H1 (cell line): Measurements from ENCODE around the gene POU6F2. TPM values are rescaled to one million over a fixed set of nuclear protein-coding genes. Genes with fewer than 3 reads are reported as not detected.

Experiments used
- CTCF ChIA-PET: fragments of 300-600 bp; sonication (Branson Sonifier 250); formaldehyde crosslinking; loops from one replicate; lab custom pipeline; 2021; ENCODE audit not compliant: partially characterized antibody; lab: Charles Lee
- POLR2A ChIA-PET: fragments of 300-600 bp; sonication (Branson Sonifier 250); formaldehyde crosslinking; loops from one replicate; lab custom pipeline; 2021; ENCODE audit warnings: inconsistent platforms; ENCODE audit not compliant: partially characterized antibody; lab: Charles Lee
- DNase-seq, 2 experiments: peaks; one replicate each; pipeline versions ENCODE4 v3.0.0 to v3.0.0-alpha.2; 2010 to 2022; ENCODE audit warnings: low spot score in 2 of 2, low read depth in 1 of 2, mixed read lengths in 1 of 2
- FAIRE-seq: peaks from 2 replicates; lab custom pipeline; 2011; peaks lifted over from hg19 to GRCh38; lab: Jason Lieb, UNC
- H2AFZ ChIP-seq: 2 replicates; pipeline ENCODE4 v1.8.1; 2012; ENCODE audit warnings: low read length, inconsistent platforms
- H2AK5ac ChIP-seq: 2 replicates; pipeline ENCODE4 v1.6.1; 2013; ENCODE audit warnings: low read depth, low read length
- H2BK120ac ChIP-seq: replicated peaks from 2 replicates; pipeline ENCODE3; 2013; ENCODE audit warnings: low read depth, low read length, inconsistent platforms
- H2BK12ac ChIP-seq: 2 replicates; pipeline ENCODE4 v1.6.1; 2013; ENCODE audit warnings: low read depth, low read length
- H2BK15ac ChIP-seq: 2 replicates; pipeline ENCODE4 v1.6.1; 2013; ENCODE audit warnings: low read length
- H2BK20ac ChIP-seq: 2 replicates; pipeline ENCODE4 v1.6.1; 2013; ENCODE audit warnings: low read length
- H2BK5ac ChIP-seq: 2 replicates; pipeline ENCODE4 v1.6.1; 2013; ENCODE audit warnings: low read depth, low read length
- H3K14ac ChIP-seq: 2 replicates; pipeline ENCODE4 v1.6.1; 2013; ENCODE audit warnings: inconsistent platforms; ENCODE audit not compliant: insufficient read length
- H3K18ac ChIP-seq: 2 replicates; pipeline ENCODE4 v1.6.1; 2013; ENCODE audit warnings: low read length; ENCODE audit errors: extremely low read depth
- H3K23ac ChIP-seq: 2 replicates; pipeline ENCODE4 v1.6.1; 2013; ENCODE audit warnings: inconsistent platforms; ENCODE audit not compliant: insufficient read length
- H3K23me2 ChIP-seq: 2 replicates; pipeline ENCODE4 v1.6.1; 2013; ENCODE audit warnings: low read depth, low read length
- H3K27ac ChIP-seq: 2 replicates; pipeline ENCODE4 v1.6.1; 2011; ENCODE audit warnings: low read depth, low read length, inconsistent platforms
- H3K27me3 ChIP-seq, 4 experiments: replicated peaks in 1 of 4; 1 replicate in 1 of 4; 2 replicates in 3 of 4; pipeline versions ENCODE4 v1.6.1 to v1.8.1; 2011 to 2013; ENCODE audit warnings: low read length in 3 of 4, mild to moderate bottlenecking in 3 of 4, inconsistent platforms in 2 of 4, mixed read lengths in 2 of 4, moderate library complexity in 1 of 4; ENCODE audit not compliant: control insufficient read depth in 3 of 4, insufficient read depth in 3 of 4; ENCODE audit errors: extremely low read depth in 1 of 4
- H3K36me3 ChIP-seq, 4 experiments: 2 replicates each; pipeline versions ENCODE4 v1.6.1 to v1.8.1; 2011 to 2013; ENCODE audit warnings: mild to moderate bottlenecking in 4 of 4, low read length in 3 of 4, moderate library complexity in 2 of 4, control low read depth in 1 of 4, inconsistent platforms in 1 of 4; ENCODE audit not compliant: insufficient read depth in 4 of 4, control insufficient read depth in 2 of 4
- H3K4ac ChIP-seq: replicated peaks from 2 replicates; pipeline ENCODE3; 2013; ENCODE audit warnings: low read length, low read depth, mixed read lengths, inconsistent platforms; ENCODE audit not compliant: insufficient read length
- H3K4me1 ChIP-seq, 4 experiments: replicated peaks in 1 of 4; 1 replicate in 1 of 4; 2 replicates in 3 of 4; pipeline versions ENCODE4 v1.6.1 to v1.8.1; 2011 to 2013; ENCODE audit warnings: low read length in 3 of 4, inconsistent platforms in 2 of 4, mixed read lengths in 1 of 4; ENCODE audit not compliant: insufficient read depth in 4 of 4, control insufficient read depth in 3 of 4
- H3K4me2 ChIP-seq, 2 experiments: 2 replicates each; pipeline versions ENCODE4 v1.6.1 to v1.8.1; 2011 to 2013; ENCODE audit warnings: low read depth in 2 of 2, low read length in 2 of 2, control low read depth in 1 of 2, inconsistent platforms in 1 of 2, mild to moderate bottlenecking in 1 of 2; ENCODE audit not compliant: insufficient read depth in 1 of 2
- H3K4me3 ChIP-seq, 4 experiments: fragments of 200-600, 300-600 bp in 1 of 4; sonication (generic), shearing (Covaris generic), sonication (Bioruptor Twin) in 1 of 4; 2 replicates each; pipeline versions ENCODE4 v1.5.1 to v1.8.1; 2011 to 2016; ENCODE audit warnings: low read length in 4 of 4, low read depth in 3 of 4, control low read depth in 2 of 4, inconsistent platforms in 2 of 4, mild to moderate bottlenecking in 2 of 4, mixed read lengths in 1 of 4, moderate library complexity in 1 of 4; ENCODE audit not compliant: insufficient read depth in 2 of 4; ENCODE audit errors: extremely low read depth in 1 of 4
- H3K56ac ChIP-seq: replicated peaks from 2 replicates; pipeline ENCODE3; 2013; ENCODE audit warnings: low read depth, mild to moderate bottlenecking, mixed read lengths, low read length, inconsistent platforms; ENCODE audit not compliant: insufficient read length
- H3K79me1 ChIP-seq: 2 replicates; pipeline ENCODE4 v1.6.1; 2013; ENCODE audit warnings: low read depth, low read length, control low read depth
- H3K79me2 ChIP-seq, 2 experiments: 2 replicates each; pipeline versions ENCODE4 v1.6.1 to v1.8.1; 2012 to 2013; ENCODE audit warnings: low read length in 2 of 2, mild to moderate bottlenecking in 2 of 2, inconsistent platforms in 1 of 2; ENCODE audit not compliant: insufficient read depth in 2 of 2, control insufficient read depth in 1 of 2
- H3K9ac ChIP-seq, 4 experiments: replicated peaks in 1 of 4; 1 replicate in 1 of 4; 2 replicates in 3 of 4; pipeline versions ENCODE4 v1.6.1 to v1.8.1; 2011 to 2013; ENCODE audit warnings: low read depth in 3 of 4, low read length in 3 of 4, control low read depth in 2 of 4, mild to moderate bottlenecking in 2 of 4, moderate library complexity in 2 of 4, inconsistent platforms in 1 of 4; ENCODE audit errors: extremely low read depth in 1 of 4
- H3K9me3 ChIP-seq, 2 experiments: 2 replicates each; pipeline versions ENCODE4 v1.6.1 to v1.8.1; 2012 to 2013; ENCODE audit warnings: mild to moderate bottlenecking in 2 of 2, moderate library complexity in 2 of 2, control low read depth in 1 of 2, inconsistent platforms in 1 of 2, low read depth in 1 of 2, low read length in 1 of 2, mixed read lengths in 1 of 2; ENCODE audit not compliant: insufficient read depth in 2 of 2
- H4K20me1 ChIP-seq, 2 experiments: replicated peaks in 1 of 2; 2 replicates each; pipeline versions ENCODE3 to v1.8.1; 2011 to 2013; ENCODE audit warnings: inconsistent platforms in 2 of 2, low read length in 2 of 2, mild to moderate bottlenecking in 1 of 2; ENCODE audit not compliant: insufficient read depth in 2 of 2, control insufficient read depth in 1 of 2
- H4K5ac ChIP-seq: 2 replicates; pipeline ENCODE4 v1.6.1; 2013; ENCODE audit warnings: low read length, low read depth, mixed read lengths, inconsistent platforms; ENCODE audit not compliant: insufficient read length
- H4K8ac ChIP-seq: 2 replicates; pipeline ENCODE4 v1.8.0; 2013; ENCODE audit warnings: mild to moderate bottlenecking, moderate library complexity, low read length, inconsistent platforms; ENCODE audit not compliant: insufficient read depth; ENCODE audit errors: extremely low read depth
- H4K91ac ChIP-seq: replicated peaks from 2 replicates; pipeline ENCODE3; 2013; ENCODE audit warnings: low read length, mixed read lengths, inconsistent platforms; ENCODE audit not compliant: insufficient read length
- ATF3 ChIP-seq: IDR thresholded peaks from 2 replicates; pipeline ENCODE4 v1.6.1; 2011; ENCODE audit warnings: low read depth, mild to moderate bottlenecking, low read length; ENCODE audit not compliant: insufficient read depth
- CBX8 ChIP-seq: fragments of 300-800, 300-1000 bp; sonication (generic); IDR thresholded peaks from 2 replicates; pipeline ENCODE4 v1.7.1; 2016; ENCODE audit warnings: low read depth, low read length, borderline replicate concordance
- CHD1 ChIP-seq: IDR thresholded peaks from 2 replicates; pipeline ENCODE4 v1.6.1; 2012; ENCODE audit warnings: low read depth, low read length, improper control_type of control experiment
- GABPA ChIP-seq: IDR thresholded peaks from 2 replicates; pipeline ENCODE4 v1.6.1; 2011; ENCODE audit warnings: mild to moderate bottlenecking, low read length, moderate library complexity, borderline replicate concordance; ENCODE audit not compliant: insufficient read depth
- JUN ChIP-seq: IDR thresholded peaks from 2 replicates; pipeline ENCODE4 v1.6.1; 2011; ENCODE audit warnings: low read depth, mild to moderate bottlenecking, improper control_type of control experiment, low read length
- JUND ChIP-seq: IDR thresholded peaks from 2 replicates; pipeline ENCODE4 v1.6.1; 2011; ENCODE audit warnings: mild to moderate bottlenecking, improper control_type of control experiment, low read length
- NANOG ChIP-seq: IDR thresholded peaks from 2 replicates; pipeline ENCODE4 v1.6.1; 2011; ENCODE audit warnings: low read length, low read depth, mild to moderate bottlenecking, inconsistent platforms; ENCODE audit not compliant: insufficient read depth, poor library complexity, severe bottlenecking
- NRF1 ChIP-seq: IDR thresholded peaks from 2 replicates; pipeline ENCODE4 v1.6.1; 2011; ENCODE audit warnings: mild to moderate bottlenecking, low read depth, low read length, improper control_type of control experiment
- POLR2A ChIP-seq, 2 experiments: IDR thresholded peaks; 1 replicate in 1 of 2; 2 replicates in 1 of 2; pipeline ENCODE4 v1.6.1; 2011; ENCODE audit warnings: low read depth in 2 of 2, low read length in 2 of 2, mild to moderate bottlenecking in 2 of 2; ENCODE audit errors: control extremely low read depth in 1 of 2
- RAD21 ChIP-seq, 2 experiments: IDR thresholded peaks in 1 of 2; conservative IDR thresholded peaks in 1 of 2; 2 replicates each; pipeline ENCODE4 v1.6.1; 2011; ENCODE audit warnings: low read depth in 2 of 2, low read length in 2 of 2, improper control_type of control experiment in 1 of 2, inconsistent platforms in 1 of 2, mild to moderate bottlenecking in 1 of 2, moderate library complexity in 1 of 2
- SIRT6 ChIP-seq: IDR thresholded peaks from one replicate; pipeline ENCODE4 v1.7.1; 2012; ENCODE audit warnings: low read length, inconsistent platforms
- SRF ChIP-seq: IDR thresholded peaks from 2 replicates; pipeline ENCODE4 v1.6.1; 2011; ENCODE audit warnings: mild to moderate bottlenecking, low read depth, low read length, moderate library complexity
- SUZ12 ChIP-seq: fragments of 200-600 bp; sonication (generic); IDR thresholded peaks from 2 replicates; pipeline ENCODE4 v1.6.1; 2012; ENCODE audit warnings: mild to moderate bottlenecking, inconsistent platforms, low read length, moderate library complexity, mixed read lengths
- WGBS, 2 experiments: shearing (Covaris generic) in 1 of 2; methylation state at CpG; one replicate each; pipeline versions ENCODE4 v1.1.6 to v1.1.7; 2013 to 2015; ENCODE audit warnings: low lambda C conversion rate in 2 of 2, mixed read lengths in 2 of 2, inconsistent platforms in 1 of 2, low coverage in 1 of 2, missing lambda C conversion rate in 1 of 2; ENCODE audit not compliant: insufficient replicate concordance in 2 of 2, insufficient coverage in 1 of 2, insufficient read length in 1 of 2; ENCODE audit errors: extremely low coverage in 1 of 2, missing lambda C conversion rate in 1 of 2; 5-methylcytosine and 5-hydroxymethylcytosine counted together
- polyA plus RNA-seq, 7 experiments: library from polyadenylated mRNA; depleted of rRNA in 3 of 7; stranded (reverse) in 5 of 7; unstranded in 2 of 7; fragments of >200 nt in 5 of 7; fragments of 200-250 nt in 2 of 7; gene quantifications; 1 replicate in 5 of 7; 2 replicates in 1 of 7; 4 replicates in 1 of 7; pipeline versions ENCODE4 v1.2.1 to v1.2.3, GENCODE V29; 2011 to 2013; ENCODE audit warnings: missing spikeins in 2 of 7, mixed read lengths in 2 of 7
- total RNA-seq: library from RNA; stranded (reverse); fragmentation: NEBNext Ultra II Directional; extraction: Animal tissue kit (Norgen Biotek cat#: 25700); gene quantifications from 2 replicates; pipeline ENCODE4 v1.2.1, GENCODE V29; 2021
- TF ChIP-seq, protein P1 (sequence below): IDR thresholded peaks from 2 replicates; pipeline ENCODE4 v1.6.1; 2012; ENCODE audit warnings: inconsistent platforms

POU6F2 gene
- total and polyA plus RNA-seq, 2 of the 8 experiments (the other 6 are each of a cell fraction or from before 2014, with no cell fraction given), result 1.1 to 2.0 TPM

GRCh38 chr7:39186131-39186530, 208.4 kb downstream of the POU6F2 start:
- H3K9ac ChIP-seq, result no peak overlapping the region
- 91% methylated on average over 2 of the region's 2 CpGs; no CpG with 5 or more reads in 1 of the 2 experiments for WGBS, 2 experiments
- H3K14ac ChIP-seq, result no peak overlapping the region
- ChIA-PET POLR2A (no interaction called here), CTCF (interaction anchor here (0.7 to 2.0 kb wide), 5 partner anchors 32 to 556 kb away, joined by 3 to 7 read pairs (median 4); no protein-coding TSS in a partner anchor)
- no peak overlapping the region for H2AK5ac ChIP-seq
- H4K8ac ChIP-seq, result no peak overlapping the region
- H3K23me2 ChIP-seq, result no peaks in the 10 kb centered on the region; the same call in 1 of the 2 replicates
- H3K4ac ChIP-seq, result no peak overlapping the region
- H4K20me1 ChIP-seq, result no peaks in the 10 kb centered on the region
- no peak for DNase-seq
- no peak overlapping the region for H2BK120ac ChIP-seq
- H3K56ac ChIP-seq, result no peak overlapping the region
- H3K4me1 ChIP-seq, result peaks cover 2 to 8% (median 5%) of the 10 kb centered on the region in 4 experiments
- H3K18ac ChIP-seq, result no peak overlapping the region
- no peaks in the 10 kb centered on the region for H3K27me3 ChIP-seq
- H3K79me1 ChIP-seq, result no peaks in the 10 kb centered on the region
- no peak overlapping the region for H3K27ac ChIP-seq
- H3K79me2 ChIP-seq, result no peaks in the 10 kb centered on the region
- peaks cover 5 to 11% of the 10 kb centered on the region in 2 experiments; a peak in 2 of 4 replicates for H3K9me3 ChIP-seq
- FAIRE-seq, result no peak
- no peak overlapping the region for H2BK15ac ChIP-seq
- no peak overlapping the region for H3K4me2 ChIP-seq
- H3K23ac ChIP-seq, result no peak overlapping the region
- no peaks in the 10 kb centered on the region for H3K36me3 ChIP-seq
- H3K4me3 ChIP-seq, result no peak overlapping the region
- H2AFZ ChIP-seq, result no peak overlapping the region
- H2BK5ac ChIP-seq, result no peak overlapping the region
- no peak overlapping the region for H4K5ac ChIP-seq
- no peak overlapping the region for H2BK12ac ChIP-seq
- no peak overlapping the region for H4K91ac ChIP-seq
- H2BK20ac ChIP-seq, result no peak overlapping the region
- TF ChIP-seq JUND, result no peak
- no peak for TF ChIP-seq NANOG
- TF ChIP-seq SIRT6, result no peak
- TF ChIP-seq, protein P1, sequence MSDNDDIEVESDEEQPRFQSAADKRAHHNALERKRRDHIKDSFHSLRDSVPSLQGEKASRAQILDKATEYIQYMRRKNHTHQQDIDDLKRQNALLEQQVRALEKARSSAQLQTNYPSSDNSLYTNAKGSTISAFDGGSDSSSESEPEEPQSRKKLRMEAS, result no peak
- no peak for TF ChIP-seq ATF3
- no peak for TF ChIP-seq POLR2A (IDR thresholded peaks at IDR 0.05; ENCODE audit: control extremely low read depth in 1 of 2, low read depth in 2 of 2, low read length in 2 of 2)
- no peak for TF ChIP-seq GABPA
- TF ChIP-seq SUZ12, result no peak
- no peak for TF ChIP-seq NRF1
- no peak for TF ChIP-seq CHD1
- TF ChIP-seq CBX8, result no peak
- no peak for TF ChIP-seq JUN
- no peak for TF ChIP-seq SRF
- no peak for TF ChIP-seq RAD21 (IDR thresholded peaks at IDR 0.05 in 1 of 2, conservative IDR thresholded peaks at IDR 0.05 in 1 of 2; ENCODE audit: low read depth in 2 of 2, low read length in 2 of 2)
